GM12801 (cell line): ENCODE measurements around the gene PAPSS1.

Experiments used
- CTCF ChIP-seq: IDR thresholded peaks from one replicate; pipeline ENCODE4 v1.5.1; 2011; ENCODE audit warnings: control low read depth; ENCODE audit not compliant: insufficient read length; ENCODE audit errors: extremely low read depth

Gene PAPSS1

GRCh38 chr4:107719207-107719921 lies 670 bp downstream of the PAPSS1 start:
- no peak for TF ChIP-seq CTCF

- no peak for TF ChIP-seq CTCF
These were observed 1.6 kb downstream of the PAPSS1 start for GRCh38 chr4:107718351-107718965.

DNA sequence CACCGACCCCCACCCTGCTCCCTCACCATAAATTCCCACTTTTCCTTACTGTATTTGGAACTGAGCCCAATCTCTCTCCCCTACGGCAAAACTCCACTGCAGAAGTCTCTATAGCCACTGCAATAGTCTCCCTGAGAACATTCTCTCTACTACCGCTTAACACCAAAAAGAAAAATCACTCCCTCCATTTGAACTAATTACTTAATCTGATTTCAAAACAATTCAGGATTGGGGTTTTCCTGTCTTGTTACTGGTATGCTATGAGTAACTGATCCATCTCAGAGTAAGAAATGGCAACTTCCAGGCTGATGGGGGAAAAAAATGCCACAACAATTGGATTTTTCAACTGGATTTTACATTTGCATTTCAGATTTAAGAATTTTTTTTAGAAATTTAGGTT lies 5.8 kb downstream of the PAPSS1 start:
- no peak for TF ChIP-seq CTCF

GRCh38 chr4:107712236-107712635 lies 7.8 kb downstream of the PAPSS1 start:
- no peak for TF ChIP-seq CTCF

DNA sequence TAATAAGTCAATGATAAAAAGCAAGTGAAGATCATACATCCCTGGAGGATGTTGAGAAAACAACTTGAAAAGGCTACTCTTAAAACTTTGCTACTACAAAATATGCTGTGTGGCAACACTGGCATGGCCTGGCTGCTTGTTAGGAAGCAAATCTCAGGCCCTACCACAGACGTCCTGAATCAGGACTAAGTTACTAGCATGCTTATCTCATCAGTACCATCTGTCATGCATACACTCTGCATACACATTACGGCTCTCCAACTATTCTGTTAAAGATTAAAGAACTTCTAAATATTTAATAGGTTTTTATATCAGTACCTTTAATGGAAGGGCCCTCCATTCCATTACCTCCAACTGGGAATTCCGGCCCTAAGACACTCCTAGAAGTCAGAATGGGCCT lies 8.2 kb downstream of the PAPSS1 start:
- no peak for TF ChIP-seq CTCF

DNA sequence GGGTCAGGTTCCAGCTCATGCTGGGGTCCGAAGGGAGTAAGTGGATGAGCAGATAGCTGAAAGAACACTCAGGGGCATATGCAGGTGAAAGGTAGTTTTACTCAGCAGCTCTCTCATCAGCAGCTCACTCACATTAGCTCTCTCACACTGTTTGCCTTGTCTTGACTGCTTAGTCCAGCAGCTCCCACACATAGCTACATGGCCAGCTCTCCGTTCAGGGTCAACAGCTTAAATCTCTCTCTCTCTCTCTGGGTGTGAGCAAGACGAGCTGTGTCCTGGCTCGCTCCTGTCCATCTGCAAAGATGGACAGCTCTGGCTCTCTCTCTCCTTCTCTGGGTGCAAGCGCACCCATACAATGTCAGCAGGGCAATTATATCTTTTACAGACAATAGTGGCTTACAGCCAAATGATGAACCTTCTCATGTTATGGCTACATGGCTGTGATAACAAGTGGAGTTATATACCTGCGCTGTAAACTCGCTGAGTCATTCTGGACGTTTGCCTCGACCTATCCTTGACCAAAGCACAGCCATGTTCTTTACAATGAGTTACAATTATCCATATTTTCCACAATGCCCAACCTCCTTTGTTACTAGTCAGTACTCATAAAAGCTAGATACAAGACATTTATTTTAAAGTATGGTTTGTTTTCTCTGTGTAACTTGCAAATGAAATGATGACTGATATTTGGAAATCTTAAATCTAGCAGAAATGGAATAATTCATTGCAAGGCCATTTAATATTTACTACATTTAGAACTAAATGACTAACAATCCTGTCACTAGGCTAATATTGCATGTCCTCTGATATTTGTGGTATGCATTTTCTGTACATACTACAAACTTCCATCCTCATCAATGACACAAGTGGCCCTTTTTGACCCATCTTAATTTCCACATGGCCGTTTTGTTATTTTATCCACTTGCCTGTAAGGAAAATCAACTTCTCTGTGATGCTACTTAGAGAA lies 9.3 kb downstream of the PAPSS1 start:
- no peak for TF ChIP-seq CTCF

DNA sequence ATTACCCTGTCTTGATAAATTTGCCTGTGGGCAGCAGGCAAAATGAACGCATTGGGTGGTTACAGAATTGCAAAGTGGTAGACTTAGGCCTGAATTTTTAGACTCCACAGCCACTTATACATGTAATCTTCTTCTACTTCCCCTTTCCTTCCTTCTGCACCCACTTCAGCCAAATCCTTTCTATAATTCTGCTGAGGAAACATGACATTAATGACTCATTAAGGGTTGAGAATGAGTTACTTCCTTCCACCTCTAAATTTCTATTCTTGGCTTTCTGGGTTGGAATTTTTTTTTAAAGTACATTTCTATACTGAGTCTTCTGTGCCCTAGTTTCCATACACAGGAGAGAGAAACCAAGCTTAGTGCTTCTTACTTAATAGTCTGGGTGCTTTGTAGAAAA lies 10.1 kb downstream of the PAPSS1 start:
- TF ChIP-seq CTCF = no peak
